ENCODE measurements around the gene CAMTA1.
"Not testable (repeated sequence)": the region's sequence is repeated elsewhere in the genome, so short reads cannot be mapped to it uniquely, and the experiment has no call there.

Gene CAMTA1

DNA sequence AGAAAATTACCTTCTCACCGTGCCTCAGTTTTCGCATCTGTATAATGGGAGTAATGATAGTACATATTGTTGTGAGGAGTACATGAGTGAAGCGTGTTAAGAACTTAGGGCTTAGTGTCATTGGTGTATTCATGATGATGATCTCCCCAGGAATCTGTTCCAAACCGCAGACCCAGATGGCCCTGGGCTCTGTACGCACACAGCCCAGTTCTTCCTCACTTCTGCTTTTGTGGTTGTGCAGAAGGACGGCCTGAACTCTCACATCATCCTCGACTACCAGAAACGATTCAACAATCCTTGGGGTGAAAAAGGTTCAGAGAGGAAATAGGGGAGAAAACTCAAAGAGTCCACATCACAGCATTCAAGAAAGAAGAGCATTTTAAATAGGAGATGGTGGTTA is 323.0 kb downstream of the CAMTA1 start:
- DNase-seq, result no peak

DNA sequence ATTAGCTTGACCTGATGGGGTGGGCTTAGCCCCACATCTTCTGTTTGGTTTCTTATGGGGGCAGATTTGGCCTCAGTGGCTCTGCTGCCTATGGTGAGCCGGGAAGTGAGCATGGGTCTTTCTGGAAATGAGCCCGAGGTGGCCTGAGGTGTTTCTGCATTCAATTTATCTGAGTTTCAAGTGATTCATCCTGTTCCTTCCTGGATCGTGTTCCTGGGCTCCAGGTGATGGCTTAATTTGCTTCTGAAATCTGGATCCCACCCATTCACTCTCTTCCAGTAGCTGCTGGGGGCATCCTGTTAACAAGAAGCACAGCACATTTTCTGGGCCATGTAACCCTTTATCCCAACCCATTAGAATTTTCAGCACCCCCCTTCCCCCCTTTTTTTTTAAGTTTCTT is 324.6 kb downstream of the CAMTA1 start:
- DNase-seq (no peak), ATAC-seq (no peak)

More for the DNA sequence above, 323.0 kb downstream of the CAMTA1 start:
- ATAC-seq, result no peak

DNA sequence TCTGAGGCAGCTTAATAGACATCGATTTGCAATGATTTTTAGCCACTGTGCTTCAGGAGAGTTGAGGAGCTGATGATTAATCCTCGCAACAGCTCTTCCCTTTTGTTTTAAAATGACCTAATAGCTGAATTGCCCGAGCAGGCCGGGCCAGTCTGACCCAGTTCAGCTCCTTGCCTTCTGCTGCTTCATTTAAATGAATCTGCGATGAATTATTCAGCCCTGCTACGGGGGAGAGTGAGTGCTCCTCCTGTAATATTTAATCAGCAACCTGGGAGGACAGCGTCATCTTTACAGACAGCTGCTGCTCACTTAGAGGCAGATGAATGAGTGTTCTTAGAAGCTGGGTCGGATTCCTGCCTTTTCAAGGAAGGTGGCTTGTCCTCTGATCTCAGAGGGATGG is 325.1 kb downstream of the CAMTA1 start:
- DNase-seq (no peak), ATAC-seq (no peak)

DNA sequence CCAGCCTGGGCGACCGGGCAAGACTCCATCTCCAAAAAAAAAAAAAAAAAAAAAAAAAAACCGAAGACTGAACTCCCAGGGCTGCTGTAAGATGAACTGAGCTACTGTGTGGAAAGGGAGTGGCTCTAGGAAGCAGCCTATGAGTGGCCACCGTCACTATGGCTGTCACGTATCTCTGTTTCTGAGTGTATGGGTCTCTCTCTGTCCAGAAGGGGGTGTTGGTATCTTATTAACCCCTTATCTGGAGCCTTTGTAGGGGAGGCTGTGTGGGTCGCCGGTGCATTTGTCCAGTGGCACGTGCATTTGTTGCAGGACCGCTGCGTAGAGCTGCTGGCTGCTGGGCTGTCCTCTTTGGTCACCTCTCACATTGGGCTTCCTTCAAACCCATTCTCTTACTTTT is 326.6 kb downstream of the CAMTA1 start:
- ATAC-seq (no peak), DNase-seq (no peak)

DNA sequence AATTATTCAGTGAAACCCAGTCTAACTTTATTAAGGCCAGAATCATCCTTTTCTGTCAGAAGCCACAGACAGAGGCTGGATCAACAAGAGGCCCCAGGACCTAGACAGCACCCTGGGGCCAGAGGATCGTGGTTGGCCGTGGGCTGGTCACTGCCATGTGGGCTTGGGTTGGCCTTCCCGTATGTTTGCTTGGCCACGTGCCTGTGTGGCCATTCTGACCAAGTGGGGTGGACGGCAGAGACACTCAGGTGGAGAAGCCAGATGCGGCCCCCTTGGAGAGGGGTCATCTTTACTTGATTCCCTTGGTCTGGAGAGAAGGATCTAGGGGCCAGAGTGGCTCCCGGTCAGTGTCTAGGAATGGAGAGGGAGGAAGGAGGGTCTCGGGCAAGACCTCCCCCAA is 327.9 kb downstream of the CAMTA1 start:
- ATAC-seq (no peak), DNase-seq (no peak)

DNA sequence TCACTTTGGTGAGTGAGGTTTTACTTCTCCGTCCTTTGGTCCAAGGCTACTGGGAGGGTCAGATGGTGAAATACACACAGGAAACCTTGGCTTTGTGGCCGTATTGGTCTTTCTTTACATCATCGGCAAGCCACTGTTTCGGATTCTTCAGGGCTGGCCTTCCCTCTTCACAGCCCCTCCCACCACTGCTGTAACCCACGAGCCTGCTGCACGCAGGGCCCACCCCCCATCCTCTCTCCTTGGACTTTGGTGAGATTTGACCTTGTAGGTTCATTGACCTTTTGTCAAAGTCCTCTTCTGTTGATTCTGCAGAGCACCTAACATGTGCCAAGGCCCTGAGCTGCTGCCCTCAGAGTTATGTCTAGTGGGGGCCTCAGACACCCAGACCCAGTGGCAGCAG is 328.6 kb downstream of the CAMTA1 start:
- DNase-seq (no peak), ATAC-seq (no peak)

DNA sequence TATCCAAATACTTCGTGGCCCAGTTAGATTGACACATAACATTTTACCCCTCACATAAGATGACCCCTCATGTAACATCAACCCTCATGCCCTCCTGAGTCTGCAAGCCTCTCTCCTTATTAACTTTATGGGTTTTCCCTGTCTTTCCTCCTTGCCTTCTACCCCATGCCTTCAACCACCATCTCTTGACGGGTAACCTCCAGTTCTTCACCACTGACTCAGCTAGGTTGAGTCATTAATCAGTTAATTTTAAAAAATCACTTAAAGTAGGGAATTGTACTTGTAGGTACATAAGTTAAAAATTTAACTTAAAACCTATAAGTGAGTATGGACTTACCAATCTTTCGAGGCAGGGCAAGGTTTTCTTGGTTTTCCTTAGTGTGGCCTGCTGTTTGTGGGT is 330.7 kb downstream of the CAMTA1 start:
- ATAC-seq (no peak), DNase-seq (no peak)

DNA sequence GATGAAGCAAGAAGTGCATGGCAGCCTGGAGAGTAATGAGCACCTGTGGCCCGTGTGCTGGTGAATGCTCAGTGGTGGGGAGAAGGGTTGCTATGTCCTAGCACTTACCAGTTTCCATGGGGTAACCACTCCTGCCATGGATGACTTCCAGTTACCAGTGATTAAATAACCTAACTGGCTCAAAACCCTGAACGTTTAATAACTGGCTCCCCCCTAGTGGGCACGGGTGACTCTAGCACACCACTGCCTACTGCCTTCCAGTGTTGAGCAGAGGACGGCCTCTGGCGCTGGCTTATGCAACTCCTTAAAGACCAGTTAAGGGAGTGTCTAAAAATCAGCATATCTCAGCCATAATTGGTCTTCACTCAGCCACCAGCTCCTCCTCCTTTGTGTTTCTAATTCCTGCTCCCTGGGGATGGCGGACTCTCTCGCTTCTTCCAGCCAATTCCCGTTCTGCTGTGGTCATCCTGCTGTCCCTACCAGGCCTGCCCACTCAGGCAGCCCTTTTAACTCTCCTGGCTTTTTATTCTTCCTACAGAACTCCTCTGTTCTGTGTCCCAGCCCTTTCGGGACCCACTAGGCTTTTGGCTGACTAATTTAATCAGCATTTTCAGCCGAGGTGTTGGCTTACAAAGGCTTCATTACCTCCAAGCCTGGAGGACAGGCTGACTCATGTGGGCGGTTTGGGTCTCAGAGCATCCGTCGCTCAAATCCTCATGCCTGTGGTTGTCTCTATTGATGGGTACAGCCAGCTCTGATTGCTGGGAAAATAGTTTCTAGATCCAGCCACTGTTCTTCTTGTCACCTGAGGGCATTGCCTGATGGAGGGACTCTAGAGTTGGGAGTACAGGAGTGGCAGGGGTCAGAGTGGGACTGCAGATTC is 332.4 kb downstream of the CAMTA1 start:
- ATAC-seq (no peak), DNase-seq (no peak)

DNA sequence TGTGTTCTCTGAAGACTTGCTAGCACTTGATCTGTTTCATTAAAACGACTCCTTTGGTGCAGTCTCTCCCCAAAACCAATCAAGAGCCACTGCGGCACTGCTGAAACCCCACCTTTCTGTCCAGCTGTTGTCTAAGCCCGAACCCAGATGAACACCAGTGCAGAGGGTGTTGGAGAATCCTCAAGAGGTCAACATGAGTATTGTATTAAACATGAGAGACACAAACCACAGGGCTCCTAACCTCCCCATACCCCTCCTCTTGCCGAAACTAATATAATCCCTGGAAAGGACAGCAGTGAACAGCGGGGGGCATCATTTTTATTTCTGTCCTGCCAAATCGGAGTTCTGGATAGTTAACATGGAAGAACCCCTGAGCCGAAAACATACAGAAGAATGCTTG is 333.9 kb downstream of the CAMTA1 start:
- ATAC-seq (no peak), DNase-seq (no peak)

DNA sequence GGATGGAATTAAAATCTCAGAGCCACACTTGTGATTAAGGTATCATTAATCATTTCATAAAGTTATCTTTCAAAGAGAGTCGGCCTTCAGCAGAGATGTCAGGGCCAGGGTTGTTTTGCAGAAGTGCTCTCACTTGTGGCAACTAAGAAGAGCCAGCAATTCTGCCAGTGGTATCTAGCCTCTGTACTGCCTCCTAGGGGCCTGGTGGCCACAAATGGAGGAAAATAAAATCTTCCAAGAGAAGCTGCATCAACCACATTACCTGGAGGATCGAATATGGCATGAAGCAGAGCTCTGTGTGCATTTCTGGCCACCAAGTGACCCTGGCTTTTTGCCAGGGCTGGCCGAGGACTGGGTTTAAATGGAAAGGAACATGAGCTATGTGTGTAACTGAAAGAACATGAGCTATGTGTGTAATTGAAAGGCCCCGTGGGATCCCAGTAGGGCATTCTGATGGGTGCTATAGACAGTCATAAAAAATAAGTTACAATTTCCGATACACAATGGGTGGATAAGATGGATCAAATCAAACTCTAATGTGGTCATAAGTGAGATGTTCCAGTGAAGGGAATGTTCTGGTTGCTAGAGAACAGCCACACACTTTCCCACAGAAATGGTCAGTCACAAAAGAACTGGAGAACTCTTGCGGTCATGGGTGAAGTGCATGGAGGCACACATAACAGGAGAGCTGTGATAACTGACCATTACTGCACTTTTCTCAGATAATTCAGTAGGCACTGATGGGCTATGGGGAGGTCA is 335.8 kb downstream of the CAMTA1 start:
- no peak for ATAC-seq
- DNase-seq, result no peak

DNA sequence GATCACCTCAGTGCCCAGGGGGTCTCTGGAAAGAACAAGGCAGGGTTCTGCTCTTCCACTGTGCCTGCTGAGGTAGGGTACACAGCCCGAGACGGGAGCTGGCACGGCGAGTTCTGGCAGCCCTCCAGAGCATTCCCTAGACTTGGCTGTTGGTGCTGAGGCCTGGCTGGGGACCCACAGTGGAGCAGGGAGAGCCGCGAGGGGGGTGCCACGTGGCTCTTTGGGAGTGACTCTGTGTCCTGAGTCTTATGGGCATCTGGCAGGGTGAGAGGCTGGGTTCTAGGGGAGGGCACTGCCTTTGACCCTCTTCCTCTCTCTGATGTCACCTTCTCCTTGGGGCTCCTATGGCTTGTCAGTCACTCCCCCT is 336.4 kb downstream of the CAMTA1 start:
- no peak for ATAC-seq

DNA sequence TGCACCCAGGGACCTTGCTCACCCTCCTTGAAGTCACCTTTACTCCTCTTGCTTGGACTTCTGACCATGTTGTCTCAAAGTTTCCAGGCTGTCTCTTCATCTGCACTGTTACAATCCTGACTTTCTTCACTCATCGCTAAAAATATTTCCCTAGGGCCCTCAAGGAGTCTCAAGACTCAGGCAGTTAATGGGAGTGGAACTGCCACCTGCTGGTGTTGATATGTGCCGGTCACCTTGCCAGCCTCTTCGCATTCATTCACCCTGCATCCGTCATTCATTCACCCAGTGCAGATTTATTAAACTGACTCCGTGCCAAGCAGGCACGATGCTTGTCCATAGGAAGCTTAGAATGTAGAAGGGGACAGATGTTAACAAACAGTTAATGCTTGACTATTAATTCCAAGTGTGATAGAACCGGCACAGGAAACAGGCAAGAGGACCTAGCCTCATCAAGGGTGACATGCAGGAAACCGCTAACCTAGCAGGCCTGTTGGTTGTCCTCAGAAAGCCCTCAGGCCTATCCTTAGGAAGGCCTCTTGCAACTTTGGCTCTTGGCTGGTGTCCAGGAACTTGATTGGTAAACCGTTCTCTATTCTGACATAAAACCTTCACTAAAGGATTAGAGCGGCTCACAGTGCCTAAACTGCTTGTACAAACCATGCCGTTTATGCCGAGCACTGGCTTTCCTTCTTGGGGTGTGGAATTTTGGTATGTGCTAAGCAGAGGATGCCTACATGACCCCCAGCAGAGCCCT is 342.2 kb downstream of the CAMTA1 start:
- no peak for ATAC-seq
- no peak for DNase-seq

More for the DNA sequence above, 336.4 kb downstream of the CAMTA1 start:
- no peak for DNase-seq

DNA sequence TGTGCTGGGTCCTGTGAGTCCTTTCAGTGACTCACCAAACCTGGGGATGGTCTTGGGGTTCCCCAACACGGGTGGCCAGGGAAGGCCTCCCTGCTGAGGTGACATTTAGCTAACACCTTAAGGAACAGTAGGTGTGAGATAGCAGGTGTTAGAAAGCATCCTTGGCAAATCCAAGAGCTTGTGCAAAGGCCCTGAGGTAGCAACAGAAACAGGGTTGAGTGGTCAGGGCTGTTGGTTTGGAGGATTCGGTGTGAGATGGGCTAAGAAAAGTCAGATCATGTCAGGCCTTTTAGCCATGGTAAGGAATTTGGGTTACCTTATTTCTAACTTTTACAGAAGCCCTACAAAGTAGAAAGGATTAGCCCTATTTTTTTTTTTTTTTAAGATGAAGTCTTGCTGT is 343.0 kb downstream of the CAMTA1 start:
- no peak for DNase-seq
- no peak for ATAC-seq

DNA sequence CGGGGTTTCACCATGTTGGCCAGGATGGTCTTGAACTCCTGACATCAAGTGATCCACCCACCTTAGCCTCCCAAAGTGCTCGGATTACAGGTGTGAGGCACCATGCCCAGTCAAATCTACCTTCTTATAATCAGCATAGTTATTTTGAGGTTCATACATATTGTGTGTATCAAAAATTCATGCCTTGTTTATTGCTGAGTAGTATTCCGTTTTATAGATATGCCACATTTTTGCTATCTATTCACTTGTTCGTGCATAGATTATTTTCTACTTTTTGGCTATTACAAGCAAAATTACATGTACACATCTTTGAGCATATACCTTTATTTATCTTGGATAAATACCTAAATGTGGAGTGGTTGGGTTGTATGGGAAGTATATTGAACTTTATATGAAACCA is 344.9 kb downstream of the CAMTA1 start:
- no peak for DNase-seq
- ATAC-seq, result no peak

DNA sequence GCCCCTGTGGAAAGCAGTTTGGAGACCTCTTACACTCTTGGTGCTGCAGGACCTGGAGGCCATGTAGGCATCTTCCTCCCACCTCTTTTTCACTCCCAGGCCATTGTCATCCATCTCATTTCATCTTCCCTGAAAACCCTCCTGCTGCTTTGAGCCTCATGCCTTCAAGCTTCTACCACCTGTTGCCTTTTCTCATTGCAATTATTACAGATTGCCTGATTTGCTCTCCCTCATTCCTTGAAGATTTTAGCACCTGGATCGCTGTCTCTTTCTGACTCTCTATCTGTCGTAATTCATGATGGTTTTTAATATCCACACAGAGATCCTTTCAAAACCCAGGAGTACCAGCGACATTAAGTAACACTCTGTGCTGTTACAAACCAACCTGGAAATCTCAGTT is 350.2 kb downstream of the CAMTA1 start:
- no peak for DNase-seq

DNA sequence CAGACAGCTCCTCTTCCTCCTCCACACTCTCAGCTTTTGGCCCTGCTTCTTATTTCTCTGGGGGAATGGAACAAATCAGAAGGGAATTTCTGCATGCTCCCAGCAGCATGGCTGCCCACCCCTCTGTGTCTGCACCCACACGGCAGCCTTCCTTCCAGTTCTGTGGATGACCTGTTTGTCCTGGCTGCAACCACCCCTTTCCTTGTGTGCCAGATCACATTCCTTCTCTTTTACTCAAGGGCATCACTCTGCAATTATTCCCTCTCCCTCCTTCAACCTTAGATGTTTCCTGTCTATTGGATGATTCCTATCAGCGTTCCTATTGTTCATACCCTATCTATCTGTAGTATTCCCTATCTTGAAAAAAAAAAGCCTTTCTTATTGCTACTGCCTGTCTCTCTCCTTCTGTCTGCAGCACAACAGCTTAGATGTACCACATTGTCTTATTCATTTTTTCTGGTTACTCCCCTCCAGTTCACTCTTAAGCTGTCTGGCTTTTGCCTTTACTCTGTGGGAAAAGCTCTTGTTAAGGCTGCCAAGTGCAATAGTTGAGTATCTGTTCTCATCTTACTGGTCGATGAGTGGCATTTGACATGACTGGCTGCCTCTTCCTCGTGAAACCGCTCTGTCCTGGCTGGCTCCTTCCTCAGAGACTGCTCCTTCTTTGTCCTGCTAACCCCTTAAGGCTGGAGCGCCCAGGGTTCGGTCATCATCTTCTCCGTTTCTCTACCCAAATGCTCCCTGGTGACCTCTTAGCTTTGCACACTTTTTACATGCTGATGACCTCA is 351.1 kb downstream of the CAMTA1 start:
- ATAC-seq (no peak), DNase-seq (no peak)

More for the DNA sequence above, 350.2 kb downstream of the CAMTA1 start:
- ATAC-seq, result no peak

DNA sequence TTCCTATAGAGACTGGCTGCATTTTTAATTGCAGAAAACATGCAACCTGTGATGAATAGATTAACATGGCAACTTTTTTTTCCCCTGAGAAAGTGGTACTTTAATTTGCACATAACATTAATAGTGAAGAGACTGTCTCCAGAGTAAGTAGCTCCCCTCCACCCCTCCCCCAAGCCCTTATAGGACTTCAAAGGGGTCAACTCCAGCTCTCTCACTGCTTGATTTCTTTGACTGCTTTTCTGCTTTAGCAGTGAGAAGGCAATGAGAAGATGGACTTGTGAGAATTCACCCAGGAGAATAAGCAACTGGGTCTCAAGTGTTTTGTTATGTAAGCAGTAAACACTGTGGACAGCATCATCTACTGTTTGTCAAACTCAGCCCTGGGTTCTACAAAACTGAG is 355.0 kb downstream of the CAMTA1 start:
- DNase-seq (no peak), ATAC-seq (no peak)

DNA sequence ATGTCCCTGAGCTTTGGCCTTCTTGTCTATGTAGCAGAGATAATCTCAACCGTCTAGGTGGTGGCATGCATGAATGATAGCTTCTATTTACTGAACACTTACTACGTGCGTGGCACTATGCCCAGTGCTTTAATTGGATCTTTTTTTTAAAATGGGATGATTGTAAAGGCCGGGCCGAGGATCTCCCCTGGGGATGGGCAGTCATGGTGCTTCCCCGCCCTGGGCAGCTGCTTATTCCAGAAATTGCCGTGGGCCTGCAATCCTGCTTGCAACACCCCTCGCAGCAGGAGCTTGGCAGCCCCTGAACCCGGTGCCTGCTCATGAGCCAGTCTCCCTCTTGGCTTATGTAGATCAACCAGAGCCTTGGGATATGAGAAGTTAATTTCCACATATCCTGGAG is 360.7 kb downstream of the CAMTA1 start:
- no peak for ATAC-seq

DNA sequence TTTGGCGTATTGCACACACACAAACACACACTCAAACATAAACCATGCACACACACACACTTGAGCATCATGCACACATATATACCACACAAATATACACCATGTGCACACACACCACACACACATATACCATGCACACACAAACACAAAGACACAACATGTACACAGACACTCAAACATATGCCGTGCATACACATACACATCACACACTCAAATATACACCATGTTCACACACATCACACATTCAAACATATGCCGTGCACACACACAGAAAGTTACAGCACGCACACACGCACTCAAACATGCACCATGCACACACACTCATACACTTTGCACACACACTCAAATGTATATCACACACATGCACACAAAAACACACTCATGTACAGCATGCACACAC is 361.5 kb downstream of the CAMTA1 start:
- DNase-seq, result no peak

More for the DNA sequence above, 360.7 kb downstream of the CAMTA1 start:
- no peak for DNase-seq

DNA sequence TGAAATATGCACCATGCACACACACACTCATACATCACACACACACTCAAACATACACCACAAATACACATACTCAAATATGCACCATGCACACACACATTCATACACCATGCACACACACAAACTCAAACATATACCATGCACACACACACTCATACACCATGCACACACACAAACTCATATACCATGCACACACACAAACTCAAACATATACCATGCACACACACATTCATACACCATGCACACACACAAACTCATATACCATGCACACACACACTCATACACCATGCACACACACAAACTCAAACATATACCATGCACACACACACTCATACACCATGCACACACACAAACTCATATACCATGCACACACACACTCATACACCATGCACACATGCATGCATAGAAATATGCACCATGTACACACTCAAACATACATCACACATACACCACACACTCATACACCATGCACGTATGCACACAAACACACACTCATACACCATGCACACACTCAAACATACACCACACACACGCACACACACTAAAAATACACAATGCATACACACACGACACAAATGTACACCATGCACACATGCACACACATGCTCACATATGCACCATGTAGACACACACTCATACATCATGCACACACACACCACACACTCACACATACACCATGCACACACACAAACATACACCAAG is 362.5 kb downstream of the CAMTA1 start:
- not testable (repeated sequence) for DNase-seq, ATAC-seq

More for the DNA sequence above, 361.5 kb downstream of the CAMTA1 start:
- no peak for ATAC-seq
